Ectodermal cell (in vitro differentiated cells): Measurements from ENCODE around the gene OLFM2. TPM values are rescaled to one million over a fixed set of nuclear protein-coding genes. Genes with fewer than 3 reads are reported as not detected.

Experiments used
- H3K27ac ChIP-seq: 2 replicates; pipeline ENCODE4 v1.7.0; 2013; ENCODE audit warnings: mild to moderate bottlenecking, low read depth, low read length; ENCODE audit not compliant: insufficient read depth, poor library complexity, severe bottlenecking
- H3K27me3 ChIP-seq: 2 replicates; pipeline ENCODE4 v1.7.0; 2013; ENCODE audit warnings: mild to moderate bottlenecking, low read length; ENCODE audit not compliant: insufficient read depth, control insufficient read depth, poor library complexity, severe bottlenecking
- H3K36me3 ChIP-seq: one replicate; pipeline ENCODE4 v1.7.0; 2013; ENCODE audit warnings: low read length; ENCODE audit not compliant: control insufficient read depth, insufficient read depth
- H3K4me1 ChIP-seq: one replicate; pipeline ENCODE4 v1.7.0; 2013; ENCODE audit warnings: low read length; ENCODE audit not compliant: control insufficient read depth, insufficient read depth
- H3K4me3 ChIP-seq: 2 replicates; pipeline ENCODE4 v1.7.0; 2013; ENCODE audit warnings: low read depth, low read length, control low read depth; ENCODE audit not compliant: insufficient read depth
- H3K9me3 ChIP-seq: 2 replicates; pipeline ENCODE4 v1.7.0; 2013; ENCODE audit warnings: mild to moderate bottlenecking, low read length, moderate library complexity; ENCODE audit not compliant: control insufficient read depth
- WGBS, 2 experiments: methylation state at CpG; one replicate each; pipeline ENCODE4 v1.1.7; 2013; ENCODE audit warnings: missing lambda C conversion rate in 2 of 2; 5-methylcytosine and 5-hydroxymethylcytosine counted together
- polyA plus RNA-seq, 4 experiments: library from polyadenylated mRNA; stranded (reverse); fragments of 50-300 nt; gene quantifications; one replicate each; pipeline ENCODE4 v1.2.3, GENCODE V29; 2013

Gene OLFM2
- 28.0 TPM for polyA plus RNA-seq (2013, experiment 1 of 4)
- 30.0 TPM for polyA plus RNA-seq (2013, experiment 2 of 4)
- polyA plus RNA-seq (2013, experiment 3 of 4): 26.4 TPM
- 27.6 TPM for polyA plus RNA-seq (2013, experiment 4 of 4)

GRCh38 chr19:9936326-9937000 is at the start of gene OLFM2:
TSS of gene OLFM2 (minus strand) at chr19:9936515. CDS start at chr19:9936366, 149 bp downstream.
- H3K4me3 ChIP-seq: peak within 1 kb of the TSS; percentile 58
- peaks cover 10% of the 10 kb centered on the region for H3K4me1 ChIP-seq
- 0 to 1% methylated on average over 54 to 62 of the region's 62 CpGs for WGBS, 2 experiments

GRCh38 chr19:9981406-9982260 is 45.3 kb upstream of the OLFM2 start:
- H3K27me3 ChIP-seq: no peaks in the 10 kb centered on the region
- no peaks in the 10 kb centered on the region for H3K9me3 ChIP-seq
- peaks cover 4% of the 10 kb centered on the region for H3K4me1 ChIP-seq
- H3K36me3 ChIP-seq: no peaks in the 10 kb centered on the region
- 91 to 94% methylated on average over 6 to 7 of the region's 8 CpGs for WGBS, 2 experiments
- H3K27ac ChIP-seq: no peak overlapping the region
- no peak overlapping the region for H3K4me3 ChIP-seq

More at GRCh38 chr19:9936326-9937000, at the start of gene OLFM2:
- Histone ChIP-seq H3K36me3 (no peaks in the 10 kb centered on the region), H3K27me3 (peaks cover 22% of the 10 kb centered on the region), H3K27ac (no peak within 1 kb of the TSS), H3K9me3 (no peaks in the 10 kb centered on the region)

GRCh38 chr19:9972103-9972502 is 35.8 kb upstream of the OLFM2 start:
- 83 to 88% methylated on average over 6 of the region's 6 CpGs for WGBS, 2 experiments
- Histone ChIP-seq H3K9me3 (no peaks in the 10 kb centered on the region), H3K36me3 (no peaks in the 10 kb centered on the region), H3K27ac (no peak overlapping the region), H3K27me3 (peaks cover 3% of the 10 kb centered on the region), H3K4me3 (no peak overlapping the region), H3K4me1 (no peaks in the 10 kb centered on the region)

- Histone ChIP-seq H3K36me3 (no peaks in the 10 kb centered on the region), H3K27ac (no peak overlapping the region), H3K4me3 (no peak overlapping the region), H3K4me1 (no peaks in the 10 kb centered on the region), H3K27me3 (peaks cover 10% of the 10 kb centered on the region), H3K9me3 (no peaks in the 10 kb centered on the region)
- 84 to 85% methylated on average over 15 of the region's 15 CpGs for WGBS, 2 experiments
Measured at GRCh38 chr19:9971166-9971897, 35.0 kb upstream of the OLFM2 start.

- no peaks in the 10 kb centered on the region for H3K36me3 ChIP-seq
- peaks cover 19% of the 10 kb centered on the region for H3K27me3 ChIP-seq
- H3K4me1 ChIP-seq: no peaks in the 10 kb centered on the region
- H3K9me3 ChIP-seq: no peaks in the 10 kb centered on the region
- WGBS, 2 experiments: 86% methylated on average over 8 of the region's 8 CpGs
- no peak overlapping the region for H3K27ac ChIP-seq
- no peak overlapping the region for H3K4me3 ChIP-seq
Measured at GRCh38 chr19:9970481-9970880, 34.2 kb upstream of the OLFM2 start.

- WGBS, 2 experiments: 77 to 88% methylated on average over 1 to 2 of the region's 2 CpGs
- H3K4me3 ChIP-seq: no peak overlapping the region
Measured at GRCh38 chr19:9969688-9969975, 33.3 kb upstream of the OLFM2 start.

GRCh38 chr19:9968820-9969687 is 32.7 kb upstream of the OLFM2 start:
- H3K4me1 ChIP-seq: no peaks in the 10 kb centered on the region
- H3K27ac ChIP-seq: no peak overlapping the region
- H3K27me3 ChIP-seq: peaks cover 20% of the 10 kb centered on the region
- no peaks in the 10 kb centered on the region for H3K9me3 ChIP-seq
- WGBS, 2 experiments: 84 to 87% methylated on average over 8 of the region's 8 CpGs
- H3K4me3 ChIP-seq: no peak overlapping the region
- no peaks in the 10 kb centered on the region for H3K36me3 ChIP-seq

More at GRCh38 chr19:9969688-9969975, 33.3 kb upstream of the OLFM2 start:
- Histone ChIP-seq H3K9me3 (no peaks in the 10 kb centered on the region), H3K27ac (no peak overlapping the region), H3K4me1 (no peaks in the 10 kb centered on the region), H3K27me3 (peaks cover 20% of the 10 kb centered on the region), H3K36me3 (no peaks in the 10 kb centered on the region)

- Histone ChIP-seq H3K9me3 (no peaks in the 10 kb centered on the region), H3K27ac (no peak overlapping the region), H3K4me3 (no peak overlapping the region), H3K4me1 (no peaks in the 10 kb centered on the region), H3K27me3 (peaks cover 20% of the 10 kb centered on the region), H3K36me3 (no peaks in the 10 kb centered on the region)
- WGBS, 2 experiments: 66 to 83% methylated on average over 4 of the region's 4 CpGs
Measured at GRCh38 chr19:9967326-9967725, 31.0 kb upstream of the OLFM2 start.

GRCh38 chr19:9966448-9966847 is 30.1 kb upstream of the OLFM2 start:
- WGBS, 2 experiments: 2 to 3% methylated on average over 29 of the region's 29 CpGs
- Histone ChIP-seq H3K4me1 (no peaks in the 10 kb centered on the region), H3K4me3 (no peak overlapping the region), H3K9me3 (no peaks in the 10 kb centered on the region), H3K27ac (no peak overlapping the region), H3K36me3 (no peaks in the 10 kb centered on the region), H3K27me3 (peaks cover 20% of the 10 kb centered on the region)
